Lower leg skin (tissue), 3 donors: ENCODE results near the gene NCAM2.

Source experiments
- CTCF ChIP-seq, 3 donors: fragments of 450-650 bp; IDR thresholded peaks; one replicate each; pipeline ENCODE4 v1.5.1; 2016; ENCODE audit warnings: antibody characterized with exemption in 3 of 3, mild to moderate bottlenecking in 3 of 3, moderate library complexity in 2 of 3
- POLR2A ChIP-seq, 2 donors: fragments of 450-650 bp; IDR thresholded peaks; one replicate each; pipeline ENCODE4 v1.6.1; 2016 to 2017; ENCODE audit warnings: antibody characterized with exemption in 2 of 2, mild to moderate bottlenecking in 1 of 2, moderate library complexity in 1 of 2

GRCh38 chr21:21199342-21200102, 201.3 kb downstream of the NCAM2 start:
- TF ChIP-seq CTCF (IDR thresholded peaks at IDR 0.05) (no peak), POLR2A (IDR thresholded peaks at IDR 0.05) (no peak)
